BLaER1 treated with 17β-estradiol and CSF1 and Interleukin-3, amounts not matched to agents 10 nM and 100 nM (cell line): ENCODE results near the gene DUSP9.

Source experiments
- H3K27ac ChIP-seq, 11 experiments: shearing (Covaris generic); formaldehyde crosslinking; 2 replicates each; pipeline ENCODE4 v1.8.1; 2022
- H3K27me3 ChIP-seq, 11 experiments: shearing (Covaris generic); formaldehyde crosslinking; 2 replicates each; pipeline ENCODE4 v1.8.1; 2022
- H3K36me3 ChIP-seq, 11 experiments: shearing (Covaris generic); formaldehyde crosslinking; 2 replicates each; pipeline ENCODE4 v1.8.1; 2022
- H3K4me1 ChIP-seq, 10 experiments: shearing (Covaris generic); formaldehyde crosslinking; 2 replicates each; pipeline ENCODE4 v1.8.1; 2022
- H3K4me2 ChIP-seq, 11 experiments: shearing (Covaris generic); formaldehyde crosslinking; 2 replicates each; pipeline ENCODE4 v1.8.1; 2022
- H3K4me3 ChIP-seq, 10 experiments: shearing (Covaris generic); formaldehyde crosslinking; 2 replicates each; pipeline ENCODE4 v1.8.1; 2022
- H3K9ac ChIP-seq, 11 experiments: shearing (Covaris generic); formaldehyde crosslinking; 2 replicates each; pipeline ENCODE4 v1.8.1; 2022
- H3K9me3 ChIP-seq, 11 experiments: shearing (Covaris generic); formaldehyde crosslinking; replicated peaks in 1 of 11; 2 replicates each; pipeline ENCODE4 v1.8.1; 2022
- H4K20me1 ChIP-seq, 11 experiments: shearing (Covaris generic); formaldehyde crosslinking; 2 replicates each; pipeline ENCODE4 v1.8.1; 2022
- Cebpa-rat ChIP-seq, 11 experiments: shearing (Covaris generic); IDR thresholded peaks; 2 replicates each; pipeline ENCODE4 v1.8.1; 2022

Gene DUSP9

DNA sequence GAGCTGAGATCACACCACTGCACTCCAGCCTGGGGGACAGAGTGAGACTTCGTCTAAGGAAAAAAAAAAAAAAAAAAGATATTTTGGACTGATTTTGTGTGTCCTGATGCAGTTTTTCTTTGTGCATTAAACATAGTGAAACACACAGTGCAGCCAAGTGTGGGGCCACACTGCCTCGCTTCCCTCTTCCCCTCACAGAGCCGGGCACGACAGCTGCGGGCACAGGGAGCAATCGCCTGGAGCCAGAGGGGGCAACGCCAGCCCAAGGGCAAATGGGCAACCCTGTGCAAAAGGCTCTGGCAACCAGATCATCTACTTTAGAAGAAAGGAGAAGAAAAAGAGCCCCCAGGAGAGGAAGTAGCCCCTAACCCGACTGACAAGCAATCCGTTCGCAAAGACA is 34.6 kb upstream of the DUSP9 start:
- TF ChIP-seq Cebpa-rat (IDR thresholded peaks at IDR 0.05): no peak

DNA sequence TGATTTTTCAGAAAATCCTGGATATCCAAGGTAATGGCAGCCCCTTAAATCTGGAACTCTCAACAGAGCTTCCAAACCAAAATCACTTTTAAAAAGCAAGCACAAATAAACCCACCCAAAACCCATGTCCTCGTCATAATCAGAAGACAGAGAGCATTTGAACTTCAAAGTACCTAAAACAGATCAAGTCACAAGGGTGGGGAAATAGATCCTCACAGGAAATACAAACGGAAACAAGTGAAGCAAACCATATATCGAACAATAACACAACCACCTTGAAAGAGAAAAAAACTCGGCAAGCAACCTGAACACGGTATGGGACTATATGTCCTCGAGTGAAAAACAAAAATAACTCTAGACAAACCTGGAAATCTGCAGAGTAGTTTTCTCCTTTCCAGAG is 32.2 kb upstream of the DUSP9 start:
- Histone ChIP-seq H3K36me3 (no peaks in the 10 kb centered on the region), H3K27me3 (peaks cover 72 to 97% (median 94%) of the 10 kb centered on the region in 11 experiments), H3K27ac (no peak overlapping the region; a peak in 1 of 22 replicates), H3K9me3 (peaks cover 0 to 23% (median 11%) of the 10 kb centered on the region in 11 experiments; a peak in 13 of 22 replicates), H4K20me1 (no peaks in the 10 kb centered on the region; a peak in 1 of 22 replicates), H3K9ac (no peak overlapping the region), H3K4me2 (peak overlapping the region in 7 of 11 experiments; percentile 3 to 39 (median 27); a peak in 10 of 22 replicates), H3K4me1 (peaks cover 12 to 41% (median 30%) of the 10 kb centered on the region in 10 experiments; a peak in 19 of 20 replicates), H3K4me3 (no peak overlapping the region)
- TF ChIP-seq Cebpa-rat (IDR thresholded peaks at IDR 0.05): no peak

More for the DNA sequence above, 34.6 kb upstream of the DUSP9 start:
- H3K9ac ChIP-seq: no peak overlapping the region; a peak in 1 of 22 replicates
- peaks cover 85 to 98% (median 93%) of the 10 kb centered on the region in 11 experiments for H3K27me3 ChIP-seq
- no peak overlapping the region for H3K27ac ChIP-seq
- peaks cover 14 to 48% (median 31%) of the 10 kb centered on the region in 10 experiments; a peak in 19 of 20 replicates for H3K4me1 ChIP-seq
- no peak overlapping the region for H3K4me3 ChIP-seq
- H3K36me3 ChIP-seq: no peaks in the 10 kb centered on the region
- no peaks in the 10 kb centered on the region; a peak in 1 of 22 replicates for H4K20me1 ChIP-seq
- peaks cover 0 to 29% (median 11%) of the 10 kb centered on the region in 11 experiments; a peak in 13 of 22 replicates for H3K9me3 ChIP-seq
- H3K4me2 ChIP-seq: peak overlapping the region; percentile 11 to 75 (median 62); a peak in 14 of 22 replicates

DNA sequence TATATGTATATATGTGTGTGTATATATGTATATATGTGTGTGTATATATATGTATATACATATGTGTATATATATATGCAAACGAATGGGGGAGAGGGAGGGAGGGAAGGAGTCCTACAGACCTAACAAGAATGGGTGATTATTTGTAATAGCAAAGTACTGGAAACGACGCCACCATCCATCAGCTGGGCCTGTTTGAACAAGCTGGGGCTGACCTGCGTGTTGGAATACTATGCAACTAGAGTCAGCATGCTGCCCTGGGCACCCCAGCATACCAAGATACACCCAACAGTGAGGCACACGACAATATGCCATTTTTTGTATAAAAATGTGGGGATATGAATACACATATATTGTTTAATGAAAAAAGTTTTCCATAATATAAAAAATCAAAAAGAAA is 26.4 kb upstream of the DUSP9 start:
- H3K36me3 ChIP-seq: no peaks in the 10 kb centered on the region
- H3K4me2 ChIP-seq: no peak overlapping the region
- H3K9me3 ChIP-seq: peaks cover 0 to 7% (median 0%) of the 10 kb centered on the region in 11 experiments; a peak in 2 of 22 replicates
- no peak overlapping the region for H3K9ac ChIP-seq
- H3K27ac ChIP-seq: no peak overlapping the region
- no peak for TF ChIP-seq Cebpa-rat (IDR thresholded peaks at IDR 0.05)
- H3K27me3 ChIP-seq: peaks cover 46 to 89% (median 82%) of the 10 kb centered on the region in 11 experiments
- no peak overlapping the region for H3K4me3 ChIP-seq
- H4K20me1 ChIP-seq: peaks cover 0 to 10% (median 0%) of the 10 kb centered on the region in 11 experiments; a peak in 4 of 22 replicates
- peaks cover 0 to 17% (median 11%) of the 10 kb centered on the region in 10 experiments; a peak in 13 of 20 replicates for H3K4me1 ChIP-seq

DNA sequence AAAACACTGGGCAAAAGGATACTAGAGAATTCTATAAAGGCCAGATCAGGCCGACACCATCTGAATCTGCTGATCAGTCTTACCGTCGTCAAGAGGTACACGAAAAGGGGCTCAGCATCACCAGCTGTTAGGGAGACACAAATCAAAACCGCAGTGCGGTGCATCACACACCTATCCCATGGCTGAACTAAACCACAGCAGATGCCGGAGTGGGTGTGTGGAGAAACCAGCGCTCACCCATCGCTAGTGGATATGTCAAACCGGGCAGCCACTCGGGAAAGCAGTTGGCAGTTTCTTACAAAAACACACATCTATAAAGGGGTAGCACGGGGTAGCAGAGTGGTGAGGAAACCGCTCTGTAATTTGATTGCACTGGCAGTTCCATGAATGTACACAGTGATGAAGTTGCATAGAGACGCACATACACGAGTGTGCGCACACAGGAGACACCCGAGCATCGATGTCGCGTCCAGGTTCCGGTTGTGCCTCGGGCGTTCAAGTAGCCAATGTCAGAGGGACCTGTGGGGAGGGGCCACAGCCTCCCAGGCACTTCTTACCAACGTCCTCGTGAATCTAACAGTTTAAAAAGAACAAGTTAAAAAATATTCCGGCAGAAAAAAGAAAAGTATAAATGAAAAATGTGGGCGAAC is 24.9 kb upstream of the DUSP9 start:
- Histone ChIP-seq H3K9me3 (peaks cover 0 to 7% (median 0%) of the 10 kb centered on the region in 11 experiments; a peak in 2 of 22 replicates), H3K36me3 (no peaks in the 10 kb centered on the region), H3K27ac (no peak overlapping the region), H3K4me2 (no peak overlapping the region), H3K27me3 (peaks cover 33 to 87% (median 79%) of the 10 kb centered on the region in 11 experiments), H3K4me3 (no peak overlapping the region), H3K9ac (no peak overlapping the region), H4K20me1 (peaks cover 0 to 10% (median 0%) of the 10 kb centered on the region in 11 experiments; a peak in 6 of 22 replicates), H3K4me1 (peaks cover 0 to 17% (median 11%) of the 10 kb centered on the region in 10 experiments; a peak in 13 of 20 replicates)
- no peak for TF ChIP-seq Cebpa-rat (IDR thresholded peaks at IDR 0.05)

DNA sequence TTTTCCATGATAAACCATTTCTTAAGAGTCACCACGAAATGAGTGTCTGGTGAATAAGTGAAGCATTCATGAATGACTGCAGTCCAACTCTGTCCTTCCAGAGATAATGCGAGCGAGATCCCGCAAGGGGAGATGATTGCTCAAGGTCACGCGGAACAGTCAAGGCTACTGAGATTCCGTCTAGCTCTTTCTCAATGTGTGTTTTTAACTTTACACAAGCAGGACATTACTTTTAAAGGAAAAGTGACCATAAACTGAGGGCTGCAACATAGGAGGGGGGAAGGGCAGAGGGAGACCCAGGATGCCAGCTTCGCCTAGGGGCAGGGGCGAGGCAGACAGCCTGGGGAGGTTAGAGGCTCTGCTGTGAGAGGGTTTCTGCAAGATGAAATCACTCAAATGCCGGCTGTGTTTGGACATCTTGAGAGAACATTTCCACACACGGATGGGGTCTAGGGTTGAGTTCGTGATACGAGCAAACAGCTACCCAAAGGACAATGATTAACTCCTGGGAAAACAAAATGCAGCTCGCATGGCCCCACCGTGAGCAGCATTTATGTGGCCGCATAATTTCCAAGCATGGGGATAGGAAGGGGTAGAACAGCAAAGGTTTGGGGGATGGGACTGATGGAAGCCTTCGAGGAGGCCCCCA is 24.2 kb upstream of the DUSP9 start:
- no peak overlapping the region for H3K9ac ChIP-seq
- H3K4me2 ChIP-seq: peak overlapping the region in 8 of 11 experiments; percentile 20 to 61 (median 48); a peak in 13 of 22 replicates
- H3K9me3 ChIP-seq: peaks cover 0 to 7% (median 0%) of the 10 kb centered on the region in 11 experiments; a peak in 2 of 22 replicates
- no peak for TF ChIP-seq Cebpa-rat (IDR thresholded peaks at IDR 0.05)
- no peaks in the 10 kb centered on the region for H3K36me3 ChIP-seq
- H3K4me3 ChIP-seq: no peak overlapping the region
- peaks cover 0 to 13% (median 0%) of the 10 kb centered on the region in 11 experiments; a peak in 6 of 22 replicates for H4K20me1 ChIP-seq
- peaks cover 35 to 87% (median 79%) of the 10 kb centered on the region in 11 experiments for H3K27me3 ChIP-seq
- H3K27ac ChIP-seq: no peak overlapping the region
- peaks cover 0 to 24% (median 15%) of the 10 kb centered on the region in 10 experiments; a peak in 16 of 20 replicates for H3K4me1 ChIP-seq

DNA sequence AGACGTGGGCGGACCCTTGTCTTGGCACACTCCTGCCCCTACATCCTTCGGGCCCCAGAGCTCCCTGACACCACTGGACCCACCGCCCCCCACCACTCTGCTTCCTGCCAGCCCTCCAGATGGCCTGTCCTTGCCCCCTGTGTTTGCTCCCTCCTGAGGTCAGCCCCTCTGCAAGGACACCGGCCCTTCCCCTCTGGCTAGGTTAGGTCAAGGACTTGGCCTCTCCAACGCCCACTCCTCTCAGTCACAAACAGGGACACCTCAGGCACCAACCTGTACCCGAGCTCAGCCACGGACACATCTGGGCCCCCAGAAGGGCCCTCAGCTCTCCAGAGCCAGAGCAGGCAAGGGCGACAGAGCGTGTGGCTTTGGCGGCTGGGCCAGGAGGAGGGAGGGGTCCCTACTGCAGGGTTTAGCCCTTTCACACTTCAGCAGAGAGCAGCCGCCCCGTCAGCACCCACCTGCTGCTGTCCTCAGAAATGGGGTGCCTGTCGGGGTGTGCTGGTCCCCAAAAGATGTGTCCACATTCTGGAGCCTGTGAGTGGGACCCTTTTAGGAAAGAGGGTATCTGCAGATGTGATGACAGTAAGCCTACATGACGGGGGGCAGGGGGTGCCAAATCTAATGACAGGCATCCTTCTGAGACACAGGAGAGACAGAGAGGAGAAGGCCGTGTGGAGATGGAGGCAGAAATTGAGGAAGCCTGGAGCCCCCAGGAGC is 23.5 kb upstream of the DUSP9 start:
- H3K4me1 ChIP-seq: peaks cover 0 to 31% (median 21%) of the 10 kb centered on the region in 10 experiments; a peak in 16 of 20 replicates
- H3K4me2 ChIP-seq: peak overlapping the region in 8 of 11 experiments; percentile 20 to 61 (median 48); a peak in 15 of 22 replicates
- no peak for TF ChIP-seq Cebpa-rat (IDR thresholded peaks at IDR 0.05)
- no peaks in the 10 kb centered on the region for H3K36me3 ChIP-seq
- H4K20me1 ChIP-seq: peaks cover 0 to 14% (median 0%) of the 10 kb centered on the region in 11 experiments; a peak in 6 of 22 replicates
- peaks cover 35 to 87% (median 79%) of the 10 kb centered on the region in 11 experiments for H3K27me3 ChIP-seq
- peaks cover 0 to 7% (median 0%) of the 10 kb centered on the region in 11 experiments; a peak in 2 of 22 replicates for H3K9me3 ChIP-seq
- H3K9ac ChIP-seq: no peak overlapping the region
- no peak overlapping the region for H3K4me3 ChIP-seq
- no peak overlapping the region for H3K27ac ChIP-seq

DNA sequence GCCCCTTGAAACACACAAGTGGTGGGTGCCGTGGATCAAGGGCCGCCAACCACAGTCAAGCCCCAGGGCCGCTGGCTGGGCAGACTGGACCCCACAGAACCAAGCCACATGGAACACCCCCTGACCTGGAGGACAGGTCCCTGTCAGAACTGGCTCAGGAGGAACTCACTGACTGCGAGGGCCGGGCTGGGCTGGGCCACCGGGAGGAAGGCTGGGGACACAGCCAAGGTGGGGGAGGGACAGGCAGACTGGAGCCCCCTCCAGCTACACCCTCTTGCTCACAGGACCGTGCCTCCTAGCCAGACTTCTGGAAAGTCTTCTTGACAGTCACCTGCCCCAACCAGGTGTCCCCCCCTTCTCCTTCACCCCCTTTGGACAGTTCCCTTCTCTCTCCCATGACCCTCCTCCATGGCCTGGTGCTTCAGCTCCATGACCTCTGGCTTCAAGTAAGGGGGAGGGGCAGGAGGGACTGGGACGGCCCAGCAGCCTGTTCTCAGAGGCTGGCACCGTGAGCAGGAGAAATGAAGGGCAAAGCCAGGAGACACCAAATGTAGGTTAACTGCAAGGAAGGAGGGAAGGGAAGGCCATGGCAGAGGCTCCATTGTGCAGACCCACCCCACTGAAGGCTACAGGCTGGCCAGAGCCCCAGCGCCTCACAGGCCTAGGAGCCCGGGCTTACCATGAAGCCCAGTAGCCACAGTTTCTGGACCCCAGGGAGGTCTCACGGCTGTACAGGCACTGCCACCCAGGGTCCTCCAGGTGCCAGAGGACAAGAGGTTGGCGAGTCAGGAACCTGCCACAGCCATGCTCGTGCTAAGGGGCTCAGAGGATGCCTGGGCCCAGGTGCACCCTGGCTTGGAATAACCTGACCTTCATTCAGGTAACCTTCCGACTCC is 22.6 kb upstream of the DUSP9 start:
- Histone ChIP-seq H3K9ac (no peak overlapping the region), H3K27me3 (peaks cover 44 to 87% (median 79%) of the 10 kb centered on the region in 11 experiments), H3K36me3 (no peaks in the 10 kb centered on the region), H3K4me2 (peak overlapping the region in 3 of 11 experiments; percentile 56 to 61 (median 60); a peak in 1 of 22 replicates), H3K4me3 (no peak overlapping the region), H3K9me3 (peaks cover 0 to 7% (median 0%) of the 10 kb centered on the region in 11 experiments; a peak in 2 of 22 replicates), H4K20me1 (peaks cover 0 to 14% (median 0%) of the 10 kb centered on the region in 11 experiments; a peak in 6 of 22 replicates), H3K4me1 (peaks cover 0 to 39% (median 25%) of the 10 kb centered on the region in 10 experiments; a peak in 16 of 20 replicates), H3K27ac (no peak overlapping the region)
- no peak for TF ChIP-seq Cebpa-rat (IDR thresholded peaks at IDR 0.05)
